ENCODE measurements around the gene CARD14.

Gene CARD14

GRCh38 chr17:80169784-80170500 lies at the start of gene CARD14:
TSS of gene CARD14 (plus strand) at chr17:80170030. CDS start at chr17:80181439, 11,409 bp downstream.
- no peak for DNase-seq

GRCh38 chr17:80122026-80122575 lies 47.7 kb upstream of the CARD14 start:
- DNase-seq = no peak

GRCh38 chr17:80122926-80123505 lies 46.8 kb upstream of the CARD14 start:
- no peak for DNase-seq

GRCh38 chr17:80123791-80124190 lies 46.0 kb upstream of the CARD14 start:
- no peak for DNase-seq

- no peak for DNase-seq
Measured at GRCh38 chr17:80124351-80124981, 45.4 kb upstream of the CARD14 start.

- DNase-seq = no peak
Measured at GRCh38 chr17:80125656-80126448, 44.0 kb upstream of the CARD14 start.

- DNase-seq = no peak
Measured at GRCh38 chr17:80126449-80126715, 43.4 kb upstream of the CARD14 start.

GRCh38 chr17:80129006-80129565 lies 40.7 kb upstream of the CARD14 start:
- no peak for DNase-seq

GRCh38 chr17:80130992-80131391 lies 38.8 kb upstream of the CARD14 start:
- DNase-seq = no peak

GRCh38 chr17:80132906-80133625 lies 36.8 kb upstream of the CARD14 start:
- DNase-seq = no peak

- no peak for DNase-seq
Measured at GRCh38 chr17:80133626-80133970, 36.2 kb upstream of the CARD14 start.

- DNase-seq = no peak
Measured at GRCh38 chr17:80137131-80137530, 32.7 kb upstream of the CARD14 start.

- no peak for DNase-seq
Measured at GRCh38 chr17:80138856-80139426, 30.9 kb upstream of the CARD14 start.

- no peak for DNase-seq
Measured at GRCh38 chr17:80141463-80142165, 28.2 kb upstream of the CARD14 start.

GRCh38 chr17:80142929-80143328 lies 26.9 kb upstream of the CARD14 start:
- no peak for DNase-seq

GRCh38 chr17:80145076-80146075 lies 24.5 kb upstream of the CARD14 start:
- DNase-seq = no peak

- no peak for DNase-seq
Measured at GRCh38 chr17:80146121-80147034, 23.5 kb upstream of the CARD14 start.

GRCh38 chr17:80147035-80147822 lies 22.6 kb upstream of the CARD14 start, which contains the start of gene EIF4A3:
TSS of gene EIF4A3 (minus strand) at chr17:80147128. CDS start at chr17:80146961, 167 bp downstream.
- peak; percentile 82 to 94 (median 88) for DNase-seq

All from activated naive CD4-positive, alpha-beta T cell (primary cell).